Smooth muscle cell (in vitro differentiated cells): Measurements from ENCODE around the gene COPS7A. TPM values are rescaled to one million over a fixed set of nuclear protein-coding genes. Genes with fewer than 3 reads are reported as not detected.

ENCODE experiments used
- DNase-seq: peaks from one replicate; lab custom pipeline; 2025; ENCODE audit not compliant: unreplicated experiment; lab: John Stamatoyannopoulos, UW
- H2AFZ ChIP-seq: fragments of 200-600 bp; sonication (generic); 2 replicates; pipeline ENCODE4 v1.6.0; 2016; ENCODE audit warnings: antibody characterized with exemption, low read depth, mild to moderate bottlenecking
- H3F3A ChIP-seq: fragments of 200-600 bp; sonication (generic); 2 replicates; pipeline ENCODE4 v1.6.0; 2017; ENCODE audit warnings: antibody characterized with exemption, low read depth
- H3K27ac ChIP-seq: fragments of 200-600 bp; sonication (generic); 2 replicates; pipeline ENCODE4 v1.5.1; 2016; ENCODE audit warnings: low read depth, mild to moderate bottlenecking
- H3K27me3 ChIP-seq: fragments of 200-600 bp; sonication (generic); 2 replicates; pipeline ENCODE4 v1.6.1; 2016; ENCODE audit warnings: low read depth, mild to moderate bottlenecking
- H3K36me3 ChIP-seq: fragments of 200-600 bp; sonication (generic); 2 replicates; pipeline ENCODE4 v1.5.1; 2016; ENCODE audit warnings: low read depth
- H3K4me1 ChIP-seq: fragments of 200-600 bp; sonication (generic); 2 replicates; pipeline ENCODE4 v1.5.1; 2016; ENCODE audit warnings: low read depth
- H3K4me2 ChIP-seq: fragments of 200-600 bp; sonication (generic); 2 replicates; pipeline ENCODE4 v1.6.0; 2016; ENCODE audit warnings: mild to moderate bottlenecking
- H3K4me3 ChIP-seq: fragments of 200-600 bp; sonication (generic); 2 replicates; pipeline ENCODE4 v1.5.1; 2016; ENCODE audit warnings: mild to moderate bottlenecking
- H3K79me2 ChIP-seq: fragments of 200-600 bp; sonication (generic); 2 replicates; pipeline ENCODE4 v1.6.0; 2016; ENCODE audit warnings: low read depth, mild to moderate bottlenecking
- H3K9ac ChIP-seq: fragments of 200-600 bp; sonication (generic); 2 replicates; pipeline ENCODE4 v1.6.0; 2016; ENCODE audit warnings: low read depth
- H3K9me3 ChIP-seq: fragments of 200-600 bp; sonication (generic); replicated peaks from 2 replicates; pipeline ENCODE4 v1.5.1; 2016; ENCODE audit warnings: low read depth
- H4K20me1 ChIP-seq: fragments of 200-600 bp; sonication (generic); 2 replicates; pipeline ENCODE4 v1.6.0; 2016; ENCODE audit warnings: low read depth
- WGBS: methylation state at CpG from one replicate; pipeline ENCODE4 v1.1.7; 2016; ENCODE audit warnings: low lambda C conversion rate; 5-methylcytosine and 5-hydroxymethylcytosine counted together
- polyA plus RNA-seq: library from polyadenylated mRNA; unstranded; fragments of >200 nt; fragmentation: Nextera tagmentation; extraction: Ambion mirVana; gene quantifications from 2 replicates; pipeline ENCODE4 v1.2.1, GENCODE V29; 2016
- total RNA-seq: library from RNA; depleted of rRNA; stranded (reverse); fragments of >200 nt; gene quantifications from 2 replicates; pipeline ENCODE4 v1.2.3, GENCODE V29; 2014
- TF ChIP-seq, protein P1 (sequence below): fragments of 200-600 bp; sonication (generic); IDR thresholded peaks from 2 replicates; pipeline ENCODE4 v1.5.1; 2017; ENCODE audit warnings: borderline replicate concordance, mild to moderate bottlenecking, antibody characterized with exemption; ENCODE audit not compliant: insufficient read depth, poor library complexity, severe bottlenecking

Gene COPS7A
- total and polyA plus RNA-seq, 2 experiments from 2014 or later, result 56.6 to 105 TPM

DNA sequence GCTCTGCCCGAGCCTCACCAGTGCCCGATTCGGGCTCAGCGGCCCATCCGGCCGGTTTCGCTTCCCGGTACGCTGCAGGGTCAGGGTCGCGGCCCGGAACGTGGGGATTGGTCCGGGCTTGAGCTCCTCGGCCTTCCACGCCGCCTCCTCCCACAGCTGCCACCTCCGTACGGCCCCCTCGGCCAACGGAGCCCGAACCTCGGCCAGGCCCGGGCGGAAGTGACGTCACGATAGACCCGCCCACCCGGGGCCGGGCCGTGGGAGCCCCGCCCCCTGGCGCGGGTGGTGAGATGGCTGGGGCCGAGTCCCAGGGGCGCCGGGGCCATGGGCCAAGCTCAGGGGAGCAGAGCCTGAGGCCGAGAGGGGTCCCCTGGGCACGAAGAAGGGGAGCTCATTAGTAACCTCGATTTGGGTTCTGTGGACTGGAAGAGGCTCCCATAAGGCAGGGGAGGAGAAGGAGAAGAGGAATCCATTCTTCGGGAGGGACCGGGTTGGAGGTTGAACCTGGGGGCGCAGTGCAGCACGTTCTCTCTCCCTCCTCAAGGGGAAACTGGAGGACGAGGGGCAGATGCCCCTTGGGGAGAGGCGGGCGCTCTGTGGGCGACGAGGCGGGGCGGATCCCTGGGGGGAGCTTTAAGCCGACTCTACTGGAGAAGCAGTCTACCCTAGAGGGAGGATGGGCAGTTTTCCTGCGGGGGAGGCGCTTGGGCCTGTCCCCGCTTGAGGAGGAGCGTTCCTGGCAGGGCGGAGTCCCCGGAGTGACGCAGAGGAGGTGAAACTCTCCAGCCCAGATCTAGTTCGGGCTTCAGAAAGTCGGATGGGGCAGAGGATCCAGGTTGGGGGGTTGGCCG is 29.3 kb downstream of the COPS7A start, which contains the start of gene MLF2:
Gene MLF2 (minus strand): TSS at position 221 of the 851 bp plus-strand sequence. CDS start 807 bp downstream, outside the sequence.
- H3K36me3 ChIP-seq, result peaks cover 5% of the 10 kb centered on the region
- 2% methylated on average over 27 of the region's 62 CpGs for WGBS
- TF ChIP-seq, protein P1, sequence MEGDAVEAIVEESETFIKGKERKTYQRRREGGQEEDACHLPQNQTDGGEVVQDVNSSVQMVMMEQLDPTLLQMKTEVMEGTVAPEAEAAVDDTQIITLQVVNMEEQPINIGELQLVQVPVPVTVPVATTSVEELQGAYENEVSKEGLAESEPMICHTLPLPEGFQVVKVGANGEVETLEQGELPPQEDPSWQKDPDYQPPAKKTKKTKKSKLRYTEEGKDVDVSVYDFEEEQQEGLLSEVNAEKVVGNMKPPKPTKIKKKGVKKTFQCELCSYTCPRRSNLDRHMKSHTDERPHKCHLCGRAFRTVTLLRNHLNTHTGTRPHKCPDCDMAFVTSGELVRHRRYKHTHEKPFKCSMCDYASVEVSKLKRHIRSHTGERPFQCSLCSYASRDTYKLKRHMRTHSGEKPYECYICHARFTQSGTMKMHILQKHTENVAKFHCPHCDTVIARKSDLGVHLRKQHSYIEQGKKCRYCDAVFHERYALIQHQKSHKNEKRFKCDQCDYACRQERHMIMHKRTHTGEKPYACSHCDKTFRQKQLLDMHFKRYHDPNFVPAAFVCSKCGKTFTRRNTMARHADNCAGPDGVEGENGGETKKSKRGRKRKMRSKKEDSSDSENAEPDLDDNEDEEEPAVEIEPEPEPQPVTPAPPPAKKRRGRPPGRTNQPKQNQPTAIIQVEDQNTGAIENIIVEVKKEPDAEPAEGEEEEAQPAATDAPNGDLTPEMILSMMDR, result peak; percentile 96
- H3K27ac ChIP-seq, result peak within 1 kb of the TSS; percentile 98
- peaks cover 26% of the 10 kb centered on the region for H3K79me2 ChIP-seq
- no peaks in the 10 kb centered on the region for H3K27me3 ChIP-seq
- H3K4me2 ChIP-seq, result peak within 1 kb of the TSS; percentile 91
- peak within 1 kb of the TSS; percentile 99 for H3K9ac ChIP-seq
- peaks cover 6% of the 10 kb centered on the region for H3K4me1 ChIP-seq
- H3F3A ChIP-seq, result peaks cover 4% of the 10 kb centered on the region
- peak within 1 kb of the TSS; percentile 88 for H3K4me3 ChIP-seq
- no peaks in the 10 kb centered on the region for H3K9me3 ChIP-seq
- peak within 1 kb of the TSS; percentile 33 for H2AFZ ChIP-seq
- peaks cover 27% of the 10 kb centered on the region for H4K20me1 ChIP-seq
- DNase-seq, result peak; percentile 92

DNA sequence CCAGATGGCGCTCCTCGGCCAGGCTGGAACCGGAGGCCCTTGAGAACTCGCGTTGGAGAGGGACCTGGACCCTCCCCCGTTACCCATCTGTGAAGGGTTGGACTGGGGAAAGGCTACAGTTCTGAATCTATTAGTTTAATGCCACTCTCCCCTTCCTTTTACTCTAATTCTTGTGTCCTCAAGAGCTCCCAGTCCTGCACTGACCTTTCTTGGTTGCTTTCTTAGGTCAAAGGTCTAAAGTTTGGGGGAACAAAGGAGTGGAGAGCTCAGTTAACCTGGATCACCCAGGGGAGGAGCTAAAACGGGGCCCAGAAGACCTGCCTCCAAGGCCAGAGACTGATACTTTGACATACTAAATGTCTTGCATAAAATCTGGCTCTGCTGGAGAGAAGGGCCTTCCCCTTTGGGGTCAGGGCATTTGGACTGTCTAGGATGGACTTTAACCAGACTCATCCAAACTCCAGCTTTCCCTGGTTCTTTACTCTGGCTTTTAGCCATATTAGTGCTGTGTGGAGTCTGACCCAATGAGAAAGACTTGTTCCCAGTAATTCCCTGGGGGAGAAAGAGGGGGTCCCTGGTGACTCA is 30.0 kb downstream of the COPS7A start:
- H3K27ac ChIP-seq, result no peak overlapping the region
- no peak for DNase-seq
- H3K36me3 ChIP-seq, result peaks cover 5% of the 10 kb centered on the region
- H3K4me1 ChIP-seq, result peaks cover 12% of the 10 kb centered on the region
- H3K9ac ChIP-seq, result no peak overlapping the region
- no peak overlapping the region for H2AFZ ChIP-seq
- peaks cover 4% of the 10 kb centered on the region for H3F3A ChIP-seq
- TF ChIP-seq, protein P1, result no peak
- peaks cover 26% of the 10 kb centered on the region for H3K79me2 ChIP-seq
- H3K9me3 ChIP-seq, result no peaks in the 10 kb centered on the region
- no peaks in the 10 kb centered on the region for H3K27me3 ChIP-seq
- no peak overlapping the region for H3K4me3 ChIP-seq
- H4K20me1 ChIP-seq, result peaks cover 27% of the 10 kb centered on the region
- peak overlapping the region; percentile 67 for H3K4me2 ChIP-seq
- WGBS, result 2% methylated on average over 7 of the region's 7 CpGs

DNA sequence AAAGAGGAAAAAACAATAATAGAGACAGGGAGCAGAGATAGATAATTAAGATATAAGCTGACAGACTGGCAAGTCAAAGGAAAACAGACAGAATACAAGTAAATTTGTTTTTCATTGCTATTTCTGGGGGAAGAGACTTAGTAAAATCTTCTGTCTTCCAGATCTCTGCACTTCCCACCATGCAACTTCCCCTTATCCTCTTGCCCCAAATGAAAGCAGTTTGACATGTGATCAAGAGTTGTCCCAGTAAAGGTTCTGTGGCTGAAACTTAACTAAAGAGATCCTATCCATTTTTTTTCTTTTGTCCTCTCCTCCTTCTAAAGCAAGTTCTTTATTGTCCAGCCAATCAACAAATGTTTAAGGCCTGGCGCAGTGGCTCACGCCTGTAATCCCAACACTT is 30.6 kb downstream of the COPS7A start:
- H3F3A ChIP-seq, result peaks cover 4% of the 10 kb centered on the region
- H3K4me2 ChIP-seq, result no peak overlapping the region
- no peak overlapping the region for H3K9ac ChIP-seq
- peaks cover 26% of the 10 kb centered on the region for H3K79me2 ChIP-seq
- peaks cover 27% of the 10 kb centered on the region for H4K20me1 ChIP-seq
- no peak for DNase-seq
- TF ChIP-seq, protein P1, result no peak
- H3K36me3 ChIP-seq, result peaks cover 5% of the 10 kb centered on the region
- no peak overlapping the region for H2AFZ ChIP-seq
- no peaks in the 10 kb centered on the region for H3K9me3 ChIP-seq
- no peak overlapping the region for H3K27ac ChIP-seq
- no peaks in the 10 kb centered on the region for H3K27me3 ChIP-seq
- H3K4me3 ChIP-seq, result no peak overlapping the region
- H3K4me1 ChIP-seq, result peaks cover 14% of the 10 kb centered on the region
- WGBS, result 93% methylated on average over 2 of the region's 2 CpGs
